ENCODE results near the gene LDHD.

GRCh38 chr16:75085556-75085955 is 31.0 kb downstream of the LDHD start:
- no peak for TF ChIP-seq TAF1 (IDR thresholded peaks at IDR 0.05; ENCODE audit: borderline replicate concordance, insufficient read depth, low read length)
- TF ChIP-seq POLR2AphosphoS5 (IDR thresholded peaks at IDR 0.05; ENCODE audit: low read depth, low read length) = no peak
- no peak for TF ChIP-seq FOXP2 (optimal IDR thresholded peaks at IDR 0.05; ENCODE audit: borderline replicate concordance, extremely low read depth, extremely low read length, insufficient read depth)
- TF ChIP-seq SIN3A (IDR thresholded peaks at IDR 0.05; ENCODE audit: borderline replicate concordance, insufficient read depth, low read length) = no peak
- TF ChIP-seq, protein P1, sequence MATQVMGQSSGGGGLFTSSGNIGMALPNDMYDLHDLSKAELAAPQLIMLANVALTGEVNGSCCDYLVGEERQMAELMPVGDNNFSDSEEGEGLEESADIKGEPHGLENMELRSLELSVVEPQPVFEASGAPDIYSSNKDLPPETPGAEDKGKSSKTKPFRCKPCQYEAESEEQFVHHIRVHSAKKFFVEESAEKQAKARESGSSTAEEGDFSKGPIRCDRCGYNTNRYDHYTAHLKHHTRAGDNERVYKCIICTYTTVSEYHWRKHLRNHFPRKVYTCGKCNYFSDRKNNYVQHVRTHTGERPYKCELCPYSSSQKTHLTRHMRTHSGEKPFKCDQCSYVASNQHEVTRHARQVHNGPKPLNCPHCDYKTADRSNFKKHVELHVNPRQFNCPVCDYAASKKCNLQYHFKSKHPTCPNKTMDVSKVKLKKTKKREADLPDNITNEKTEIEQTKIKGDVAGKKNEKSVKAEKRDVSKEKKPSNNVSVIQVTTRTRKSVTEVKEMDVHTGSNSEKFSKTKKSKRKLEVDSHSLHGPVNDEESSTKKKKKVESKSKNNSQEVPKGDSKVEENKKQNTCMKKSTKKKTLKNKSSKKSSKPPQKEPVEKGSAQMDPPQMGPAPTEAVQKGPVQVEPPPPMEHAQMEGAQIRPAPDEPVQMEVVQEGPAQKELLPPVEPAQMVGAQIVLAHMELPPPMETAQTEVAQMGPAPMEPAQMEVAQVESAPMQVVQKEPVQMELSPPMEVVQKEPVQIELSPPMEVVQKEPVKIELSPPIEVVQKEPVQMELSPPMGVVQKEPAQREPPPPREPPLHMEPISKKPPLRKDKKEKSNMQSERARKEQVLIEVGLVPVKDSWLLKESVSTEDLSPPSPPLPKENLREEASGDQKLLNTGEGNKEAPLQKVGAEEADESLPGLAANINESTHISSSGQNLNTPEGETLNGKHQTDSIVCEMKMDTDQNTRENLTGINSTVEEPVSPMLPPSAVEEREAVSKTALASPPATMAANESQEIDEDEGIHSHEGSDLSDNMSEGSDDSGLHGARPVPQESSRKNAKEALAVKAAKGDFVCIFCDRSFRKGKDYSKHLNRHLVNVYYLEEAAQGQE (IDR thresholded peaks at IDR 0.05; ENCODE audit: insufficient read depth in 1 of 2, low read depth in 2 of 2, low read length in 2 of 2) = no peak
